ENCODE data around the gene CD209. TPM values are rescaled to one million over a fixed set of nuclear protein-coding genes. Genes with fewer than 3 reads are reported as not detected.

Gene CD209
- total RNA-seq, 1 donor from 2014 or later, result 7.0 TPM

- no peaks in the 10 kb centered on the region for H3K4me1 ChIP-seq
- H3K4me3 ChIP-seq, result no peak overlapping the region
- no peak for DNase-seq
- TF ChIP-seq CTCF (IDR thresholded peaks at IDR 0.05; ENCODE audit: borderline replicate concordance), result no peak
- intact Hi-C loops (cut with micrococcal nuclease), result no loop called here
- H3K27ac ChIP-seq (replicated peaks), result no peak overlapping the region
- peaks cover 37% of the 10 kb centered on the region for H3K27me3 ChIP-seq (ENCODE audit: low read depth)
- peaks cover 16% of the 10 kb centered on the region for H3K9me3 ChIP-seq (replicated peaks)
- no peaks in the 10 kb centered on the region for H3K36me3 ChIP-seq
Observed at GRCh38 chr19:7716762-7717161, 30.6 kb downstream of the CD209 start.

GRCh38 chr19:7715671-7716070 is 31.7 kb downstream of the CD209 start:
- Histone ChIP-seq H3K27ac (replicated peaks) (no peak overlapping the region), H3K27me3 (ENCODE audit: low read depth) (peaks cover 33% of the 10 kb centered on the region), H3K36me3 (no peaks in the 10 kb centered on the region), H3K4me3 (no peak overlapping the region), H3K4me1 (no peaks in the 10 kb centered on the region), H3K9me3 (replicated peaks) (peaks cover 16% of the 10 kb centered on the region)
- DNase-seq, result no peak
- intact Hi-C loops (cut with micrococcal nuclease), result no loop called here
- no peak for TF ChIP-seq CTCF (IDR thresholded peaks at IDR 0.05; ENCODE audit: borderline replicate concordance)

- Histone ChIP-seq H3K27me3 (ENCODE audit: low read depth) (peaks cover 15% of the 10 kb centered on the region), H3K4me1 (no peaks in the 10 kb centered on the region), H3K27ac (replicated peaks) (no peak overlapping the region), H3K9me3 (replicated peaks) (no peaks in the 10 kb centered on the region), H3K4me3 (no peak overlapping the region), H3K36me3 (no peaks in the 10 kb centered on the region)
- intact Hi-C loops (cut with micrococcal nuclease), result no loop called here
- TF ChIP-seq CTCF (IDR thresholded peaks at IDR 0.05; ENCODE audit: borderline replicate concordance), result no peak
- DNase-seq, result no peak
Observed at GRCh38 chr19:7710616-7711015, 36.7 kb downstream of the CD209 start.

GRCh38 chr19:7709932-7710460 is 37.3 kb downstream of the CD209 start:
- Histone ChIP-seq H3K9me3 (replicated peaks) (no peaks in the 10 kb centered on the region), H3K4me3 (no peak overlapping the region), H3K27ac (replicated peaks) (no peak overlapping the region), H3K36me3 (no peaks in the 10 kb centered on the region), H3K27me3 (ENCODE audit: low read depth) (peaks cover 15% of the 10 kb centered on the region), H3K4me1 (no peaks in the 10 kb centered on the region)
- intact Hi-C loops (cut with micrococcal nuclease), result no loop called here
- TF ChIP-seq CTCF (IDR thresholded peaks at IDR 0.05; ENCODE audit: borderline replicate concordance), result no peak
- no peak for DNase-seq

GRCh38 chr19:7706955-7707456 is 40.3 kb downstream of the CD209 start:
- no peak for TF ChIP-seq CTCF (IDR thresholded peaks at IDR 0.05; ENCODE audit: borderline replicate concordance)
- Histone ChIP-seq H3K27me3 (ENCODE audit: low read depth) (peaks cover 43% of the 10 kb centered on the region), H3K36me3 (no peaks in the 10 kb centered on the region), H3K4me3 (no peak overlapping the region), H3K4me1 (no peaks in the 10 kb centered on the region), H3K27ac (replicated peaks) (no peak overlapping the region), H3K9me3 (replicated peaks) (no peaks in the 10 kb centered on the region)
- DNase-seq, result no peak
- intact Hi-C loops (cut with micrococcal nuclease), result no loop called here
